PC-9 (cell line): Measurements from ENCODE around the gene GLO1. TPM values are rescaled to one million over a fixed set of nuclear protein-coding genes. Genes with fewer than 3 reads are reported as not detected.

ENCODE experiments used
- BruUV-seq: library from RNA; stranded (reverse); fragments of 400-500 nt; replicated peaks from 2 replicates; lab custom pipeline; 2021; lab: Mats Ljungman, UMichigan
- CTCF ChIA-PET: fragments of 300-600 bp; sonication (Branson Sonifier 250); formaldehyde crosslinking; loops from one replicate; lab custom pipeline; 2022; ENCODE audit warnings: antibody characterized with exemption; lab: Charles Lee
- POLR2A ChIA-PET: fragments of 300-600 bp; sonication (Branson Sonifier 250); formaldehyde crosslinking; loops from one replicate; lab custom pipeline; 2022; ENCODE audit warnings: antibody characterized with exemption; ENCODE audit not compliant: unreplicated experiment; lab: Charles Lee
- DNase-seq, 2 experiments: peaks; one replicate each; pipeline versions ENCODE4 v3.0.0 to v3.0.0-alpha.2; 2015 to 2022; ENCODE audit warnings: mixed read lengths in 1 of 2
- H2AFZ ChIP-seq: fragments of 200-600 bp; sonication (generic); 2 replicates; pipeline ENCODE4 v1.8.1; 2017; ENCODE audit warnings: antibody characterized with exemption
- H3F3A ChIP-seq: fragments of 200-600 bp; sonication (generic); 2 replicates; pipeline ENCODE4 v1.8.1; 2017; ENCODE audit warnings: antibody characterized with exemption, mild to moderate bottlenecking, low read depth; ENCODE audit not compliant: insufficient read depth
- H3K27ac ChIP-seq: fragments of 200-600 bp; sonication (generic); 2 replicates; pipeline ENCODE4 v1.6.1; 2016; ENCODE audit warnings: mixed run types
- H3K27me3 ChIP-seq: fragments of 200-600 bp; sonication (generic); 2 replicates; pipeline ENCODE4 v1.6.1; 2016; ENCODE audit warnings: low read depth, mixed run types; ENCODE audit not compliant: insufficient read depth
- H3K36me3 ChIP-seq: fragments of 200-600 bp; sonication (generic); 2 replicates; pipeline ENCODE4 v1.6.1; 2016; ENCODE audit warnings: low read depth, mixed run types
- H3K4me1 ChIP-seq: fragments of 200-600 bp; sonication (generic); replicated peaks from 2 replicates; pipeline ENCODE4 v1.6.1; 2016; ENCODE audit warnings: mixed run types; ENCODE audit not compliant: insufficient read depth
- H3K4me2 ChIP-seq: fragments of 200-600 bp; sonication (generic); 2 replicates; pipeline ENCODE4 v1.6.1; 2017; ENCODE audit warnings: mixed run types
- H3K4me3 ChIP-seq: fragments of 200-600 bp; sonication (generic); 2 replicates; pipeline ENCODE4 v1.6.1; 2016; ENCODE audit warnings: mixed run types
- H3K79me2 ChIP-seq: fragments of 200-600 bp; sonication (generic); 2 replicates; pipeline ENCODE4 v1.6.1; 2017; ENCODE audit warnings: low read depth, mixed run types
- H3K9me2 ChIP-seq: fragments of 200-600 bp; sonication (generic); 2 replicates; pipeline ENCODE4 v1.8.1; 2017; ENCODE audit warnings: mild to moderate bottlenecking; ENCODE audit not compliant: insufficient read depth
- H3K9me3 ChIP-seq: fragments of 200-600 bp; sonication (generic); 2 replicates; pipeline ENCODE4 v1.8.1; 2016; ENCODE audit warnings: low read depth; ENCODE audit not compliant: insufficient read depth
- H4K20me1 ChIP-seq: fragments of 200-600 bp; sonication (generic); 2 replicates; pipeline ENCODE4 v1.8.1; 2017; ENCODE audit not compliant: insufficient read depth
- EZH2 ChIP-seq: fragments of 200-600 bp; sonication (generic); IDR thresholded peaks from 2 replicates; pipeline ENCODE4 v1.8.0; 2017; ENCODE audit warnings: antibody characterized with exemption, low read depth
- intact Hi-C: fragments of 100-400 bp; cut with micrococcal nuclease; formaldehyde crosslinking; loops from one replicate; pipeline ENCODE4 v1.10.0; 2022; ENCODE audit not compliant: unreplicated experiment
- total RNA-seq: library from RNA; stranded (reverse); gene quantifications from 2 replicates; pipeline ENCODE4 v1.2.3, GENCODE V29; 2021
- TF ChIP-seq, protein P1 (sequence below): fragments of 200-600 bp; sonication (generic); conservative IDR thresholded peaks from 2 replicates; pipeline ENCODE4 v1.6.1; 2017; ENCODE audit warnings: mixed run types, antibody characterized with exemption, mild to moderate bottlenecking, moderate library complexity

GLO1 gene
- total RNA-seq, 1 experiment from 2014 or later = 118 TPM

DNA sequence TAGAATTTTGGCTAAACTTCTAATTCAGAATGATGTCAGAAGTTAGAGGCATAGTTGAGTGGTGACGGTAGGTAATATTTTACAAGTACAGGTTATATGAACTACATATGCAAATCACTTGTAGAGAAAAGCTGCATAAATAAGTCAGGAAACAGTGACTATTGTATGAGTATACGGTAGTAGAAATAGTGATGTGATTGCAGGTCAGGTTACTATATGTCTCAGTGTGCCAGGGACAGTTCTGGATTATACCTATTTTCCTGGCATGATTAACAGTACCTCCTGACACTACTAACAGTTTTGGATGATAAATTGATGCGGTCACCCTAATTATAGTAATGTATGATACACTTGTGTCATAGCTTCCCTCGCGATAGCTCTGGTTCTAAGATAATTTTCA is 21.4 kb upstream of the GLO1 start:
- H3K9me3 ChIP-seq = no peaks in the 10 kb centered on the region
- CTCF ChIA-PET = no interaction called here
- no peaks in the 10 kb centered on the region for H3K79me2 ChIP-seq
- no peaks in the 10 kb centered on the region for H3F3A ChIP-seq
- TF ChIP-seq EZH2 = no peak
- TF ChIP-seq, protein P1, sequence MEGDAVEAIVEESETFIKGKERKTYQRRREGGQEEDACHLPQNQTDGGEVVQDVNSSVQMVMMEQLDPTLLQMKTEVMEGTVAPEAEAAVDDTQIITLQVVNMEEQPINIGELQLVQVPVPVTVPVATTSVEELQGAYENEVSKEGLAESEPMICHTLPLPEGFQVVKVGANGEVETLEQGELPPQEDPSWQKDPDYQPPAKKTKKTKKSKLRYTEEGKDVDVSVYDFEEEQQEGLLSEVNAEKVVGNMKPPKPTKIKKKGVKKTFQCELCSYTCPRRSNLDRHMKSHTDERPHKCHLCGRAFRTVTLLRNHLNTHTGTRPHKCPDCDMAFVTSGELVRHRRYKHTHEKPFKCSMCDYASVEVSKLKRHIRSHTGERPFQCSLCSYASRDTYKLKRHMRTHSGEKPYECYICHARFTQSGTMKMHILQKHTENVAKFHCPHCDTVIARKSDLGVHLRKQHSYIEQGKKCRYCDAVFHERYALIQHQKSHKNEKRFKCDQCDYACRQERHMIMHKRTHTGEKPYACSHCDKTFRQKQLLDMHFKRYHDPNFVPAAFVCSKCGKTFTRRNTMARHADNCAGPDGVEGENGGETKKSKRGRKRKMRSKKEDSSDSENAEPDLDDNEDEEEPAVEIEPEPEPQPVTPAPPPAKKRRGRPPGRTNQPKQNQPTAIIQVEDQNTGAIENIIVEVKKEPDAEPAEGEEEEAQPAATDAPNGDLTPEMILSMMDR = no peak
- POLR2A ChIA-PET = no interaction called here
- H3K4me1 ChIP-seq = no peaks in the 10 kb centered on the region
- no peaks in the 10 kb centered on the region for H3K27me3 ChIP-seq
- intact Hi-C loops = no loop called here
- H3K36me3 ChIP-seq = no peaks in the 10 kb centered on the region
- H3K4me2 ChIP-seq = no peak overlapping the region
- H3K4me3 ChIP-seq = no peak overlapping the region
- H4K20me1 ChIP-seq = no peaks in the 10 kb centered on the region; the same call in 1 of the 2 replicates
- no TSS peak for BruUV-seq
- no peak overlapping the region for H2AFZ ChIP-seq
- no peak for DNase-seq
- H3K9me2 ChIP-seq = no peaks in the 10 kb centered on the region
- H3K27ac ChIP-seq = no peak overlapping the region

DNA sequence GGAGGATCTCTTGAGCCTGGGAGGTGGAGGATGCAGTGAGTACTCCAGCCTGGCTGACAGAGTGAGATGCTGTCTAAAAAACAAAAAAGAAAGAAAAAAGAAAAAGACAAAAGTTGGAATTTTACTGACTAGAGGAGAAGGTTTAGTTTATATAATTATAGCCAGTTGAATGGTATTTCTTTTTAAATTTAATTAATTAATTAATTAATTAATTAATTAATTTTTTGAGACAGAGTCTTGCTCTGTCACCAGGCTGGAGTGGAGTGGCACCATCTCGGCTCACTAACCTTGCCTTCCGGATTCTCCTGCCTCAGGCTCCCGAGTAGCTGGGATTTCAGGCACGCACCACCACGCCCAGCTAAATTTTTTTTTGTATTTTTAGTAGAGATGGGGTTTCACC is 20.8 kb upstream of the GLO1 start:
- Histone ChIP-seq H3F3A (no peaks in the 10 kb centered on the region), H3K4me2 (no peak overlapping the region), H3K79me2 (no peaks in the 10 kb centered on the region), H3K9me2 (no peaks in the 10 kb centered on the region), H3K27ac (no peak overlapping the region), H3K4me1 (no peaks in the 10 kb centered on the region), H2AFZ (no peak overlapping the region), H3K9me3 (no peaks in the 10 kb centered on the region), H3K27me3 (no peaks in the 10 kb centered on the region), H4K20me1 (no peaks in the 10 kb centered on the region), H3K4me3 (no peak overlapping the region), H3K36me3 (no peaks in the 10 kb centered on the region)
- ChIA-PET CTCF (no interaction called here), POLR2A (no interaction called here)
- no peak for TF ChIP-seq EZH2
- TF ChIP-seq, protein P1 = no peak
- no TSS peak for BruUV-seq
- DNase-seq = no peak
- intact Hi-C loops = no loop called here

DNA sequence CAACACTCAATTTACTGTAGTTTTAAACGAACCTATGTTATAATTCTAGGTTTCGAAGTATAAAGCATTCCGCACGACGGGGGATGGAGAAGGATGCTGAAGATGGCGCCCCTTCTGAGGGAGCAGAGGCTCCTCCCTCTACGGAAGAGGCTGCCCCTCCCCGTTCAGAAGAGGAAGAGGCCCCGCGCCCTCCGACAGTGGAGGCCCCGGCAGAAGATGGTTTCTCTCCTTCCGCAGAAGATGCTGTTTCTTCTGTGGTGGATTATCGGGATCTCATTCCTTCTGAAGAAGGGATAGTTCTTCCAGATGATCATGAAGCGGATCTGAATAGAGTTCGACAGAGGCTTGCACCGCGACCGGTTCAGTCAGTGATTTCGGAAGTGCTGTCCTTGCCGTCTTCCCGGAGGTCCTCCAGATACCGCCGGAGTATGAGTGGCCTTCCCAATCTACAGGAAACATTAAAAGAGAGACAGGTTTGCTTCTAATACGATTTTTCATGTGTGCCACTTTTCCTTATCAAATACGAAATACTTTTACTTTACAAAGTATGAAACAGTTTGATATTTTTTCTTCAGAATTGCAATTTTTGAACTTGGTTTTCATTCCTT is 19.9 kb upstream of the GLO1 start:
- no peak overlapping the region for H3K27ac ChIP-seq
- CTCF ChIA-PET = no interaction called here
- H3K27me3 ChIP-seq = no peaks in the 10 kb centered on the region
- H3F3A ChIP-seq = no peaks in the 10 kb centered on the region
- no peak overlapping the region for H3K4me3 ChIP-seq
- H2AFZ ChIP-seq = no peak overlapping the region
- no peak overlapping the region for H3K4me2 ChIP-seq
- POLR2A ChIA-PET = no interaction called here
- intact Hi-C loops = no loop called here
- no peaks in the 10 kb centered on the region for H3K9me2 ChIP-seq
- H3K9me3 ChIP-seq = no peaks in the 10 kb centered on the region
- H3K36me3 ChIP-seq = no peaks in the 10 kb centered on the region
- no peaks in the 10 kb centered on the region for H3K4me1 ChIP-seq
- H3K79me2 ChIP-seq = no peaks in the 10 kb centered on the region
- DNase-seq = no peak
- no TSS peak for BruUV-seq
- H4K20me1 ChIP-seq = no peaks in the 10 kb centered on the region
- no peak for TF ChIP-seq EZH2
- TF ChIP-seq, protein P1 = no peak
